H9 (cell line): Measurements from ENCODE around the gene UBN1. TPM values are rescaled to one million over a fixed set of nuclear protein-coding genes. Genes with fewer than 3 reads are reported as not detected.

Experiments used
- DNase-seq: peaks from one replicate; pipeline ENCODE4 v3.0.0-alpha.2; 2017
- H2AFZ ChIP-seq: one replicate; pipeline ENCODE4 v1.6.1; 2013; ENCODE audit warnings: mild to moderate bottlenecking, low read length, control low read depth, moderate library complexity
- H2AK5ac ChIP-seq: 2 replicates; pipeline ENCODE4 v1.6.1; 2013; ENCODE audit warnings: low read length, control low read depth, mixed read lengths; ENCODE audit not compliant: insufficient read length
- H2BK120ac ChIP-seq: one replicate; pipeline ENCODE4 v1.6.1; 2013; ENCODE audit warnings: low read depth, mild to moderate bottlenecking, low read length, control low read depth, inconsistent platforms; ENCODE audit not compliant: poor library complexity, severe bottlenecking
- H2BK12ac ChIP-seq: 2 replicates; pipeline ENCODE4 v1.6.1; 2013; ENCODE audit warnings: low read length, control low read depth, mixed read lengths, low read depth; ENCODE audit not compliant: insufficient read length
- H2BK15ac ChIP-seq: 2 replicates; pipeline ENCODE4 v1.6.1; 2013; ENCODE audit warnings: low read depth, low read length, control low read depth
- H2BK20ac ChIP-seq: one replicate; pipeline ENCODE4 v1.6.1; 2013; ENCODE audit warnings: low read depth, mild to moderate bottlenecking, low read length, control low read depth, inconsistent platforms; ENCODE audit not compliant: poor library complexity, severe bottlenecking
- H2BK5ac ChIP-seq: 2 replicates; pipeline ENCODE4 v1.6.1; 2013; ENCODE audit warnings: low read length, control low read depth, mixed read lengths; ENCODE audit not compliant: insufficient read length
- H3K14ac ChIP-seq: 2 replicates; pipeline ENCODE4 v1.6.1; 2013; ENCODE audit warnings: low read length, control low read depth; ENCODE audit not compliant: insufficient read depth
- H3K18ac ChIP-seq: 2 replicates; pipeline ENCODE4 v1.6.1; 2013; ENCODE audit warnings: low read depth, mild to moderate bottlenecking, mixed read lengths, low read length, control low read depth; ENCODE audit not compliant: insufficient read length
- H3K23ac ChIP-seq: 2 replicates; pipeline ENCODE4 v1.6.1; 2013; ENCODE audit warnings: low read length, control low read depth, mixed read lengths, low read depth; ENCODE audit not compliant: insufficient read length
- H3K23me2 ChIP-seq: 2 replicates; pipeline ENCODE4 v1.6.1; 2013; ENCODE audit warnings: low read depth, mild to moderate bottlenecking, mixed read lengths, low read length, control low read depth; ENCODE audit not compliant: insufficient read length, poor library complexity, severe bottlenecking
- H3K27ac ChIP-seq: 2 replicates; pipeline ENCODE4 v1.5.1; 2013; ENCODE audit warnings: low read length, control low read depth, mixed read lengths, low read depth; ENCODE audit not compliant: insufficient read length
- H3K27me3 ChIP-seq: 2 replicates; pipeline ENCODE4 v1.6.1; 2013; ENCODE audit warnings: low read length, control low read depth, inconsistent platforms; ENCODE audit not compliant: insufficient read depth
- H3K4ac ChIP-seq: 2 replicates; pipeline ENCODE4 v1.6.1; 2013; ENCODE audit warnings: low read depth, mild to moderate bottlenecking, control low read depth, inconsistent platforms, low read length, moderate library complexity
- H3K4me1 ChIP-seq: 2 replicates; pipeline ENCODE4 v1.6.1; 2013; ENCODE audit warnings: low read length, control low read depth, inconsistent platforms; ENCODE audit not compliant: insufficient read depth
- H3K4me2 ChIP-seq: 2 replicates; pipeline ENCODE4 v1.6.1; 2013; ENCODE audit warnings: low read length, control low read depth, mixed read lengths; ENCODE audit not compliant: insufficient read length, insufficient read depth
- H3K56ac ChIP-seq: 2 replicates; pipeline ENCODE4 v1.6.1; 2013; ENCODE audit warnings: low read depth, mild to moderate bottlenecking, mixed read lengths, low read length, control low read depth; ENCODE audit not compliant: insufficient read length
- H3K79me1 ChIP-seq: 2 replicates; pipeline ENCODE4 v1.6.1; 2013; ENCODE audit warnings: low read depth, mild to moderate bottlenecking, moderate library complexity, low read length, control low read depth, inconsistent platforms; ENCODE audit not compliant: insufficient read depth, poor library complexity, severe bottlenecking
- H3K79me2 ChIP-seq: 2 replicates; pipeline ENCODE4 v1.6.1; 2013; ENCODE audit warnings: low read length, control low read depth, inconsistent platforms; ENCODE audit not compliant: insufficient read depth
- H3K9ac ChIP-seq: 2 replicates; pipeline ENCODE4 v1.6.1; 2013; ENCODE audit warnings: low read length, control low read depth, mixed read lengths; ENCODE audit not compliant: insufficient read length; ENCODE audit errors: extremely low read depth
- H3K9me3 ChIP-seq: one replicate; pipeline ENCODE4 v1.6.1; 2013; ENCODE audit warnings: low read depth, low read length, inconsistent platforms; ENCODE audit not compliant: control insufficient read depth
- H3T11ph ChIP-seq: one replicate; pipeline ENCODE4 v1.6.1; 2013; ENCODE audit warnings: mild to moderate bottlenecking, low read length, control low read depth, inconsistent platforms
- H4K20me1 ChIP-seq: one replicate; pipeline ENCODE4 v1.6.1; 2013; ENCODE audit not compliant: control insufficient read depth, insufficient read length, insufficient read depth
- H4K5ac ChIP-seq: 2 replicates; pipeline ENCODE4 v1.6.1; 2013; ENCODE audit warnings: low read depth, mild to moderate bottlenecking, mixed read lengths, low read length, control low read depth; ENCODE audit not compliant: insufficient read length
- H4K8ac ChIP-seq: replicated peaks from 2 replicates; pipeline ENCODE4 v1.6.1; 2013; ENCODE audit warnings: low read length, control low read depth, mixed read lengths, low read depth; ENCODE audit not compliant: insufficient read length
- H4K91ac ChIP-seq: 2 replicates; pipeline ENCODE4 v1.6.1; 2013; ENCODE audit warnings: low read depth, mild to moderate bottlenecking, moderate library complexity, mixed read lengths, low read length, control low read depth; ENCODE audit not compliant: insufficient read length
- H3K27ac Mint-ChIP-seq, 3 experiments: 2 replicates in 2 of 3; 3 replicates in 1 of 3; pipeline ENCODE4 v1.8.0; 2020 to 2021; ENCODE audit warnings: mixed read lengths in 3 of 3, mild to moderate bottlenecking in 1 of 3, moderate library complexity in 1 of 3
- H3K27me3 Mint-ChIP-seq: 2 replicates; pipeline ENCODE4 v1.8.0; 2021; ENCODE audit warnings: low read depth, mild to moderate bottlenecking, moderate library complexity, mixed read lengths
- H3K36me3 Mint-ChIP-seq, 3 experiments: 2 replicates in 2 of 3; 3 replicates in 1 of 3; pipeline ENCODE4 v1.8.0; 2020 to 2021; ENCODE audit warnings: low read depth in 3 of 3, mixed read lengths in 3 of 3; ENCODE audit not compliant: insufficient read depth in 1 of 3
- H3K4me1 Mint-ChIP-seq, 2 experiments: 2 replicates each; pipeline ENCODE4 v1.8.0; 2020; ENCODE audit warnings: mixed read lengths in 2 of 2
- H3K4me3 Mint-ChIP-seq, 2 experiments: 2 replicates in 1 of 2; 3 replicates in 1 of 2; pipeline ENCODE4 v1.8.0; 2020 to 2021; ENCODE audit warnings: mild to moderate bottlenecking in 2 of 2, mixed read lengths in 2 of 2, moderate library complexity in 1 of 2
- H3K9me3 Mint-ChIP-seq, 2 experiments: 2 replicates in 1 of 2; 3 replicates in 1 of 2; pipeline ENCODE4 v1.8.0; 2020; ENCODE audit warnings: mild to moderate bottlenecking in 2 of 2, mixed read lengths in 2 of 2, moderate library complexity in 1 of 2
- WGBS: extraction: QIAGEN DNeasy Blood & Tissue Kit; methylation state at CpG from one replicate; pipeline ENCODE4 v1.1.7; 2013; ENCODE audit warnings: missing lambda C conversion rate, low lambda C conversion rate, mixed read lengths; ENCODE audit not compliant: insufficient read length; ENCODE audit errors: extremely low coverage; 5-methylcytosine and 5-hydroxymethylcytosine counted together
- total RNA-seq: library from RNA; stranded (reverse); gene quantifications from 2 replicates; pipeline ENCODE4 v1.2.1, GENCODE V29; 2021
- TF ChIP-seq, protein P1 (sequence below): fragments of 200-600 bp; sonication (generic); conservative IDR thresholded peaks from 3 replicates; pipeline ENCODE4 v1.8.0; 2021; ENCODE audit warnings: antibody characterized with exemption, mild to moderate bottlenecking

UBN1 gene
- total RNA-seq, 1 experiment from 2014 or later: 55.2 TPM

DNA sequence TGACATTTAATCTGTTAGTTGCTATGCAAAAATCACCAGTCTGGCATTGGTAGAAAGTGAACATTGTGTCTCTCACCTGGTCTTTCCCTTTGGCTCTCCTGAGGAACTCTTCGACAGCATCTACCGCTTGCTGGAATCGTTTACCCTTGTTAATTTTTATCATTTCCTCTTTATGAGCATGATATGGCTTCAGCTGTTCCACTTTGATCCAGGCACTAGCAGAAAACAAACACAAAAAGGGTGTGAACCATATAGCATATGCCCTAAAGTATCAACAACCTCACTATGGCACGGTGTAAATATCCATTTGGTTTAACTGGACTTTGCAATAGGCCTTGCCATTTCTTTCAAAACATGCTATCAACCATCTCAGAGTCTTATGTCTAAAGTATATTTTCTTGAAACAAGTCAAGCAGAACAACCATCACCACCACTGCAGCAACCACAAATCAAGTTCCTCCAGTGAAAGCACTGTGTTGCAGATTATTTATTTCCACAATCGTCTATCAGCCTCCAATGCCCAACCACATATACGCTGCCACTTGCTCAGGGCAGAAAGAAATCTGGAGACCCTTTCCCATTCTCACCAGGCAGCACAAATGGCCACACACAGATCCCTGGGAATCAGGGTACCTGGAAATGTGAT lies 14.5 kb upstream of the UBN1 start:
- DNase-seq: no peak
- Histone ChIP-seq H3K9ac (no peak overlapping the region), H2BK15ac (no peak overlapping the region), H3K23me2 (no peaks in the 10 kb centered on the region), H3K4ac (no peak overlapping the region), H3K56ac (no peak overlapping the region), H3K79me2 (peaks cover 3% of the 10 kb centered on the region; the same call in 1 of the 2 replicates), H4K8ac (no peak overlapping the region), H3K79me1 (no peaks in the 10 kb centered on the region), H3K27ac (no peak overlapping the region), H2BK5ac (no peak overlapping the region), H3K23ac (no peak overlapping the region), H3K18ac (no peak overlapping the region), H4K91ac (no peak overlapping the region), H3K27me3 (no peaks in the 10 kb centered on the region), H3K14ac (no peak overlapping the region), H2BK12ac (no peak overlapping the region), H2BK20ac (no peak overlapping the region), H2AFZ (no peak overlapping the region), H2BK120ac (no peak overlapping the region), H3K4me1 (no peaks in the 10 kb centered on the region), H3T11ph (no peak overlapping the region), H2AK5ac (no peak overlapping the region), H3K9me3 (no peaks in the 10 kb centered on the region), H4K5ac (no peak overlapping the region), H4K20me1 (no peaks in the 10 kb centered on the region), H3K4me2 (no peak overlapping the region)
- H3K27ac Mint-ChIP-seq: no peak overlapping the region
- TF ChIP-seq, protein P1, sequence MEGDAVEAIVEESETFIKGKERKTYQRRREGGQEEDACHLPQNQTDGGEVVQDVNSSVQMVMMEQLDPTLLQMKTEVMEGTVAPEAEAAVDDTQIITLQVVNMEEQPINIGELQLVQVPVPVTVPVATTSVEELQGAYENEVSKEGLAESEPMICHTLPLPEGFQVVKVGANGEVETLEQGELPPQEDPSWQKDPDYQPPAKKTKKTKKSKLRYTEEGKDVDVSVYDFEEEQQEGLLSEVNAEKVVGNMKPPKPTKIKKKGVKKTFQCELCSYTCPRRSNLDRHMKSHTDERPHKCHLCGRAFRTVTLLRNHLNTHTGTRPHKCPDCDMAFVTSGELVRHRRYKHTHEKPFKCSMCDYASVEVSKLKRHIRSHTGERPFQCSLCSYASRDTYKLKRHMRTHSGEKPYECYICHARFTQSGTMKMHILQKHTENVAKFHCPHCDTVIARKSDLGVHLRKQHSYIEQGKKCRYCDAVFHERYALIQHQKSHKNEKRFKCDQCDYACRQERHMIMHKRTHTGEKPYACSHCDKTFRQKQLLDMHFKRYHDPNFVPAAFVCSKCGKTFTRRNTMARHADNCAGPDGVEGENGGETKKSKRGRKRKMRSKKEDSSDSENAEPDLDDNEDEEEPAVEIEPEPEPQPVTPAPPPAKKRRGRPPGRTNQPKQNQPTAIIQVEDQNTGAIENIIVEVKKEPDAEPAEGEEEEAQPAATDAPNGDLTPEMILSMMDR: no peak
- H3K27me3 Mint-ChIP-seq: no peaks in the 10 kb centered on the region
- no peak overlapping the region for H3K4me3 Mint-ChIP-seq
- no peaks in the 10 kb centered on the region for H3K4me1 Mint-ChIP-seq
- no CpG with 5 or more reads among the region's 6 CpGs for WGBS
- peaks cover 21 to 69% (median 59%) of the 10 kb centered on the region in 3 experiments; a peak in 6 of 7 replicates for H3K36me3 Mint-ChIP-seq
- H3K9me3 Mint-ChIP-seq: no peaks in the 10 kb centered on the region
